Endothelial cell of umbilical vein (primary cell): Measurements from ENCODE around the gene CST8.

Source experiments
- CTCF ChIP-seq, 2 donors: IDR thresholded peaks; 1 replicate in 1 of 2; 2 replicates in 1 of 2; pipeline ENCODE4 v1.5.1; 2011; ENCODE audit warnings: low read length in 2 of 2, mild to moderate bottlenecking in 2 of 2, moderate library complexity in 2 of 2, control low read depth in 1 of 2, inconsistent platforms in 1 of 2, low read depth in 1 of 2; ENCODE audit not compliant: insufficient read depth in 1 of 2; ENCODE audit errors: extremely low read depth in 1 of 2
- EZH2 ChIP-seq: IDR thresholded peaks from 2 replicates; pipeline ENCODE4 v1.6.1; 2012; ENCODE audit warnings: borderline replicate concordance, low read depth, mild to moderate bottlenecking, moderate library complexity, low read length, inconsistent platforms; ENCODE audit not compliant: severe bottlenecking
- MYC ChIP-seq: IDR thresholded peaks from one replicate; pipeline ENCODE4 v1.6.1; 2011; ENCODE audit warnings: mild to moderate bottlenecking, low read depth, low read length
- POLR2A ChIP-seq: IDR thresholded peaks from 2 replicates; pipeline ENCODE4 v1.6.1; 2012; ENCODE audit warnings: low read depth, mild to moderate bottlenecking, control low read depth, low read length
- POLR2AphosphoS5 ChIP-seq: IDR thresholded peaks from 2 replicates; pipeline ENCODE4 v1.6.1; 2012; ENCODE audit warnings: low read depth, mild to moderate bottlenecking, control low read depth, low read length, moderate library complexity; ENCODE audit not compliant: insufficient read depth

DNA sequence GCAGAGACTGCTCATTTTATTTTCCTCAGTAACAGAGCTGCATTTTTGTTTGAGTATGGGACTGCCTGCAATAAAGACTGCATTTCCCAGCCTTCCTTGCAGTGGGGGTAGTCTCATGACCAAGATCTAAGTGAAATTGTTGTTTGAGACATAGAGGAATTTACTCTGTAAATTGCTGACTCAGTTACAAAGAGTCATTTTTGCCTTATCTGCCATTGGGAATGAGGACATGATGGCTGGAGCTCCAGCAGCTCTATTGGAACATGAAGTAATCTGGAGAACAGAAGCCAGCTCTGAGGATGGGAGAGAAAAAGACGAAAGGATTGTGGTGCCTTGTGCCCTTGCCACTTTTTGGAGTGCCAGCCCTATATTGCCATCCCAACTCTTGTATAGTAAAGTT lies 36.1 kb upstream of the CST8 start:
- TF ChIP-seq CTCF (IDR thresholded peaks at IDR 0.05; ENCODE audit: extremely low read depth in 1 of 2, insufficient read depth in 1 of 2, low read depth in 1 of 2, low read length in 2 of 2), result no peak
- no peak for TF ChIP-seq POLR2A
- TF ChIP-seq POLR2AphosphoS5, result no peak
- no peak for TF ChIP-seq EZH2
- TF ChIP-seq MYC, result no peak
